Peyer's patch (tissue), 4 donors: ENCODE results near the gene TFDP1.

Source experiments
- POLR2A ChIP-seq, 2 donors: fragments of 450-650 bp; IDR thresholded peaks; one replicate each; pipeline ENCODE4 v1.5.1; 2017; ENCODE audit warnings: antibody characterized with exemption in 2 of 2, mild to moderate bottlenecking in 2 of 2, moderate library complexity in 2 of 2
- TF ChIP-seq, protein P1 (sequence below), 6 experiments: fragments of 450-650 bp in 4 of 6; fragments of 200-600 bp in 2 of 6; sonication (generic) in 1 of 6; IDR thresholded peaks; one replicate each; pipeline ENCODE4 v1.5.1; 2017 to 2019; ENCODE audit warnings: antibody characterized with exemption in 6 of 6, mild to moderate bottlenecking in 3 of 6, moderate library complexity in 1 of 6

GRCh38 chr13:113652404-113653263, 68.1 kb downstream of the TFDP1 start:
- TF ChIP-seq, protein P1, sequence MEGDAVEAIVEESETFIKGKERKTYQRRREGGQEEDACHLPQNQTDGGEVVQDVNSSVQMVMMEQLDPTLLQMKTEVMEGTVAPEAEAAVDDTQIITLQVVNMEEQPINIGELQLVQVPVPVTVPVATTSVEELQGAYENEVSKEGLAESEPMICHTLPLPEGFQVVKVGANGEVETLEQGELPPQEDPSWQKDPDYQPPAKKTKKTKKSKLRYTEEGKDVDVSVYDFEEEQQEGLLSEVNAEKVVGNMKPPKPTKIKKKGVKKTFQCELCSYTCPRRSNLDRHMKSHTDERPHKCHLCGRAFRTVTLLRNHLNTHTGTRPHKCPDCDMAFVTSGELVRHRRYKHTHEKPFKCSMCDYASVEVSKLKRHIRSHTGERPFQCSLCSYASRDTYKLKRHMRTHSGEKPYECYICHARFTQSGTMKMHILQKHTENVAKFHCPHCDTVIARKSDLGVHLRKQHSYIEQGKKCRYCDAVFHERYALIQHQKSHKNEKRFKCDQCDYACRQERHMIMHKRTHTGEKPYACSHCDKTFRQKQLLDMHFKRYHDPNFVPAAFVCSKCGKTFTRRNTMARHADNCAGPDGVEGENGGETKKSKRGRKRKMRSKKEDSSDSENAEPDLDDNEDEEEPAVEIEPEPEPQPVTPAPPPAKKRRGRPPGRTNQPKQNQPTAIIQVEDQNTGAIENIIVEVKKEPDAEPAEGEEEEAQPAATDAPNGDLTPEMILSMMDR (IDR thresholded peaks at IDR 0.05) = no peak
- TF ChIP-seq POLR2A (IDR thresholded peaks at IDR 0.05) = no peak
